BLaER1 (cell line): ENCODE data around the gene ARHGAP42.
"Not testable (repeated sequence)": the region's sequence is repeated elsewhere in the genome, so short reads cannot be mapped to it uniquely, and the experiment has no call there.

ENCODE experiments used
- H3K27ac ChIP-seq: shearing (Covaris generic); formaldehyde crosslinking; 2 replicates; pipeline ENCODE4 v1.8.1; 2022
- H3K27me3 ChIP-seq: shearing (Covaris generic); formaldehyde crosslinking; 2 replicates; pipeline ENCODE4 v1.8.1; 2022
- H3K36me3 ChIP-seq: shearing (Covaris generic); formaldehyde crosslinking; 2 replicates; pipeline ENCODE4 v1.8.1; 2022
- H3K4me1 ChIP-seq: shearing (Covaris generic); formaldehyde crosslinking; 2 replicates; pipeline ENCODE4 v1.8.1; 2022
- H3K4me2 ChIP-seq: shearing (Covaris generic); formaldehyde crosslinking; 2 replicates; pipeline ENCODE4 v1.8.1; 2022
- H3K4me3 ChIP-seq: shearing (Covaris generic); formaldehyde crosslinking; 2 replicates; pipeline ENCODE4 v1.8.1; 2022
- H3K9ac ChIP-seq: shearing (Covaris generic); formaldehyde crosslinking; 2 replicates; pipeline ENCODE4 v1.8.1; 2022
- H3K9me3 ChIP-seq: shearing (Covaris generic); formaldehyde crosslinking; 2 replicates; pipeline ENCODE4 v1.8.1; 2022
- H4K20me1 ChIP-seq: shearing (Covaris generic); formaldehyde crosslinking; 2 replicates; pipeline ENCODE4 v1.8.1; 2022
- Cebpa-rat ChIP-seq: shearing (Covaris generic); IDR thresholded peaks from 2 replicates; pipeline ENCODE4 v1.8.1; 2022

The ARHGAP42 gene

GRCh38 chr11:100876815-100877520, 189.9 kb downstream of the ARHGAP42 start:
- Histone ChIP-seq H3K4me1 (peaks cover 22% of the 10 kb centered on the region), H4K20me1 (no peaks in the 10 kb centered on the region), H3K27me3 (no peaks in the 10 kb centered on the region), H3K9ac (no peak overlapping the region), H3K9me3 (peaks cover 12% of the 10 kb centered on the region), H3K27ac (no peak overlapping the region), H3K4me2 (no peak overlapping the region), H3K36me3 (no peaks in the 10 kb centered on the region), H3K4me3 (no peak overlapping the region)
- TF ChIP-seq Cebpa-rat = no peak

- Histone ChIP-seq H3K9ac (no peak overlapping the region), H3K4me2 (peak overlapping the region; percentile 48), H3K9me3 (peaks cover 12% of the 10 kb centered on the region), H3K4me1 (peaks cover 22% of the 10 kb centered on the region), H3K4me3 (no peak overlapping the region), H3K27ac (no peak overlapping the region), H3K27me3 (no peaks in the 10 kb centered on the region), H3K36me3 (no peaks in the 10 kb centered on the region), H4K20me1 (no peaks in the 10 kb centered on the region)
- no peak for TF ChIP-seq Cebpa-rat
These were observed 191.4 kb downstream of the ARHGAP42 start for GRCh38 chr11:100878474-100878873.

- Histone ChIP-seq H3K4me3 (no peak overlapping the region), H3K27me3 (no peaks in the 10 kb centered on the region), H3K27ac (no peak overlapping the region), H3K4me2 (no peak overlapping the region), H3K4me1 (peaks cover 18% of the 10 kb centered on the region), H3K9ac (no peak overlapping the region), H3K36me3 (no peaks in the 10 kb centered on the region), H4K20me1 (no peaks in the 10 kb centered on the region), H3K9me3 (peaks cover 12% of the 10 kb centered on the region)
- TF ChIP-seq Cebpa-rat = no peak
These were observed 195.9 kb downstream of the ARHGAP42 start for GRCh38 chr11:100882957-100883356.

- Histone ChIP-seq H3K36me3 (no peaks in the 10 kb centered on the region), H3K4me3 (no peak overlapping the region), H3K9ac (no peak overlapping the region), H3K9me3 (peaks cover 12% of the 10 kb centered on the region), H3K27me3 (no peaks in the 10 kb centered on the region), H4K20me1 (no peaks in the 10 kb centered on the region), H3K27ac (no peak overlapping the region), H3K4me2 (no peak overlapping the region), H3K4me1 (peaks cover 9% of the 10 kb centered on the region)
- no peak for TF ChIP-seq Cebpa-rat
These were observed 196.7 kb downstream of the ARHGAP42 start for GRCh38 chr11:100883830-100884229.

GRCh38 chr11:100887659-100888058, 200.6 kb downstream of the ARHGAP42 start:
- H3K27ac ChIP-seq = no peak overlapping the region
- H3K4me1 ChIP-seq = no peaks in the 10 kb centered on the region
- no peaks in the 10 kb centered on the region for H3K9me3 ChIP-seq
- H3K4me3 ChIP-seq = no peak overlapping the region
- H4K20me1 ChIP-seq = no peaks in the 10 kb centered on the region
- no peaks in the 10 kb centered on the region for H3K27me3 ChIP-seq
- H3K36me3 ChIP-seq = no peaks in the 10 kb centered on the region
- H3K4me2 ChIP-seq = no peak overlapping the region
- no peak overlapping the region for H3K9ac ChIP-seq
- no peak for TF ChIP-seq Cebpa-rat

GRCh38 chr11:100888836-100889235, 201.7 kb downstream of the ARHGAP42 start:
- Histone ChIP-seq H3K9ac (no peak overlapping the region), H3K4me2 (no peak overlapping the region), H3K9me3 (no peaks in the 10 kb centered on the region), H3K27me3 (no peaks in the 10 kb centered on the region), H3K36me3 (no peaks in the 10 kb centered on the region), H3K4me3 (no peak overlapping the region), H3K27ac (no peak overlapping the region), H3K4me1 (no peaks in the 10 kb centered on the region), H4K20me1 (no peaks in the 10 kb centered on the region)
- no peak for TF ChIP-seq Cebpa-rat

- H3K4me3 ChIP-seq = no peak overlapping the region
- H3K9ac ChIP-seq = no peak overlapping the region
- H3K9me3 ChIP-seq = no peaks in the 10 kb centered on the region
- no peaks in the 10 kb centered on the region for H4K20me1 ChIP-seq
- H3K27me3 ChIP-seq = no peaks in the 10 kb centered on the region
- TF ChIP-seq Cebpa-rat = no peak
- H3K36me3 ChIP-seq = no peaks in the 10 kb centered on the region
- no peaks in the 10 kb centered on the region for H3K4me1 ChIP-seq
- H3K4me2 ChIP-seq = no peak overlapping the region
- no peak overlapping the region for H3K27ac ChIP-seq
These were observed 202.7 kb downstream of the ARHGAP42 start for GRCh38 chr11:100889758-100890157.

GRCh38 chr11:100890789-100891188, 203.7 kb downstream of the ARHGAP42 start:
- H3K4me1 ChIP-seq = no peaks in the 10 kb centered on the region
- TF ChIP-seq Cebpa-rat = no peak
- H3K27me3 ChIP-seq = no peaks in the 10 kb centered on the region
- H3K36me3 ChIP-seq = no peaks in the 10 kb centered on the region
- no peak overlapping the region for H3K4me2 ChIP-seq
- H3K27ac ChIP-seq = no peak overlapping the region
- H3K4me3 ChIP-seq = no peak overlapping the region
- no peaks in the 10 kb centered on the region for H3K9me3 ChIP-seq
- H4K20me1 ChIP-seq = no peaks in the 10 kb centered on the region
- no peak overlapping the region for H3K9ac ChIP-seq

GRCh38 chr11:100892886-100893285, 205.8 kb downstream of the ARHGAP42 start:
- H3K27me3 ChIP-seq = no peaks in the 10 kb centered on the region
- H3K27ac ChIP-seq = no peak overlapping the region
- no peaks in the 10 kb centered on the region for H3K36me3 ChIP-seq
- no peak overlapping the region for H3K4me2 ChIP-seq
- no peak overlapping the region for H3K4me3 ChIP-seq
- H3K9ac ChIP-seq = no peak overlapping the region
- no peaks in the 10 kb centered on the region for H3K4me1 ChIP-seq
- H3K9me3 ChIP-seq = no peaks in the 10 kb centered on the region
- no peaks in the 10 kb centered on the region for H4K20me1 ChIP-seq
- TF ChIP-seq Cebpa-rat = no peak

GRCh38 chr11:100895449-100895848, 208.4 kb downstream of the ARHGAP42 start:
- H3K9ac ChIP-seq = no peak overlapping the region

GRCh38 chr11:100895976-100896375, 208.9 kb downstream of the ARHGAP42 start:
- not testable (repeated sequence) for H3K27me3 ChIP-seq, H4K20me1 ChIP-seq, H3K9ac ChIP-seq, H3K4me1 ChIP-seq, H3K9me3 ChIP-seq, H3K36me3 ChIP-seq, H3K4me2 ChIP-seq, H3K27ac ChIP-seq, H3K4me3 ChIP-seq

More at GRCh38 chr11:100895449-100895848, 208.4 kb downstream of the ARHGAP42 start:
- no peak for TF ChIP-seq Cebpa-rat
- Histone ChIP-seq H3K27ac (no peak overlapping the region), H3K4me2 (no peak overlapping the region), H3K9me3 (no peaks in the 10 kb centered on the region), H3K4me3 (no peak overlapping the region), H3K36me3 (no peaks in the 10 kb centered on the region), H3K27me3 (no peaks in the 10 kb centered on the region), H4K20me1 (no peaks in the 10 kb centered on the region), H3K4me1 (no peaks in the 10 kb centered on the region)

- H3K4me3 ChIP-seq, H3K9me3 ChIP-seq, H3K9ac ChIP-seq, H3K4me1 ChIP-seq, H3K27me3 ChIP-seq, H3K36me3 ChIP-seq, H3K27ac ChIP-seq, H4K20me1 ChIP-seq, H3K4me2 ChIP-seq: not testable (repeated sequence)
These were observed 214.4 kb downstream of the ARHGAP42 start for GRCh38 chr11:100901471-100901870.
